CD14-positive monocyte (primary cell): ENCODE data around the gene INPP4A. TPM values are rescaled to one million over a fixed set of nuclear protein-coding genes. Genes with fewer than 3 reads are reported as not detected.

Experiments used
- DNase-seq, 3 donors: peaks; one replicate each; pipeline ENCODE4 v3.0.0-alpha.2; 2011 to 2022
- H2AFZ ChIP-seq: 2 replicates; pipeline ENCODE4 v1.6.0; 2012; ENCODE audit warnings: mild to moderate bottlenecking, low read depth, low read length, inconsistent platforms; ENCODE audit not compliant: insufficient read depth, poor library complexity, severe bottlenecking
- H3K27ac ChIP-seq, 2 donors: 1 replicate in 1 of 2; 2 replicates in 1 of 2; pipeline ENCODE4 v1.5.1; 2012 to 2013; ENCODE audit warnings: low read length in 2 of 2, control low read depth in 1 of 2, inconsistent platforms in 1 of 2, low read depth in 1 of 2, mild to moderate bottlenecking in 1 of 2
- H3K27me3 ChIP-seq, 2 donors: one replicate each; pipeline versions ENCODE4 v1.6.0 to v1.6.1; 2011 to 2013; ENCODE audit warnings: low read length in 2 of 2; ENCODE audit not compliant: control insufficient read depth in 2 of 2, insufficient read depth in 2 of 2
- H3K36me3 ChIP-seq, 2 donors: replicated peaks in 1 of 2; 1 replicate in 1 of 2; 2 replicates in 1 of 2; pipeline versions ENCODE4 v1.5.1 to v1.6.1; 2012 to 2013; ENCODE audit warnings: low read length in 2 of 2, control low read depth in 1 of 2, inconsistent platforms in 1 of 2, mild to moderate bottlenecking in 1 of 2; ENCODE audit not compliant: insufficient read depth in 2 of 2, control insufficient read depth in 1 of 2
- H3K4me1 ChIP-seq, 2 donors: 1 replicate in 1 of 2; 2 replicates in 1 of 2; pipeline versions ENCODE4 v1.5.1 to v1.6.1; 2012 to 2013; ENCODE audit warnings: low read length in 2 of 2, control low read depth in 1 of 2, inconsistent platforms in 1 of 2, mild to moderate bottlenecking in 1 of 2, moderate library complexity in 1 of 2; ENCODE audit not compliant: insufficient read depth in 2 of 2, control insufficient read depth in 1 of 2
- H3K4me2 ChIP-seq: replicated peaks from 2 replicates; pipeline ENCODE3; 2012; ENCODE audit warnings: low read length, moderate library complexity, mild to moderate bottlenecking; ENCODE audit not compliant: poor library complexity, severe bottlenecking; ENCODE audit errors: extremely low read depth
- H3K4me3 ChIP-seq, 3 experiments: fragments of 200-600 bp in 1 of 3; sonication (generic) in 1 of 3; replicated peaks in 1 of 3; 1 replicate in 2 of 3; 2 replicates in 1 of 3; pipeline ENCODE4 v1.5.1; 2011 to 2013; ENCODE audit warnings: low read length in 3 of 3, mild to moderate bottlenecking in 3 of 3, control low read depth in 2 of 3, low read depth in 2 of 3, inconsistent platforms in 1 of 3, moderate library complexity in 1 of 3
- H3K79me2 ChIP-seq: 2 replicates; pipeline ENCODE4 v1.6.0; 2012; ENCODE audit warnings: mild to moderate bottlenecking, control low read depth, inconsistent platforms, low read length, moderate library complexity; ENCODE audit not compliant: insufficient read depth
- H3K9ac ChIP-seq: 2 replicates; pipeline ENCODE4 v1.6.0; 2017; ENCODE audit warnings: low read length, mild to moderate bottlenecking; ENCODE audit not compliant: insufficient read depth, poor library complexity, severe bottlenecking
- H3K9me3 ChIP-seq, 2 donors: replicated peaks in 1 of 2; 1 replicate in 1 of 2; 2 replicates in 1 of 2; pipeline versions ENCODE4 v1.5.1 to v1.6.1; 2012 to 2013; ENCODE audit warnings: low read length in 2 of 2, control low read depth in 1 of 2; ENCODE audit not compliant: control insufficient read depth in 1 of 2, insufficient read depth in 1 of 2
- H4K20me1 ChIP-seq: 2 replicates; pipeline ENCODE4 v1.6.0; 2012; ENCODE audit warnings: mild to moderate bottlenecking, low read length, control low read depth, moderate library complexity; ENCODE audit not compliant: insufficient read depth
- H3K27ac Mint-ChIP-seq, 7 donors: one replicate each; pipeline ENCODE4 v1.8.0; 2020; ENCODE audit warnings: mild to moderate bottlenecking in 7 of 7, mixed read lengths in 7 of 7, moderate library complexity in 6 of 7, inconsistent platforms in 2 of 7
- H3K27me3 Mint-ChIP-seq, 3 donors: one replicate each; pipeline ENCODE4 v1.8.0; 2021 to 2022; ENCODE audit warnings: low read depth in 3 of 3, mild to moderate bottlenecking in 3 of 3, mixed read lengths in 3 of 3, moderate library complexity in 3 of 3, inconsistent platforms in 1 of 3
- H3K36me3 Mint-ChIP-seq, 2 donors: one replicate each; pipeline ENCODE4 v1.8.0; 2020; ENCODE audit warnings: mixed read lengths in 2 of 2, inconsistent platforms in 1 of 2, mild to moderate bottlenecking in 1 of 2
- H3K4me1 Mint-ChIP-seq: one replicate; pipeline ENCODE4 v1.8.0; 2020; ENCODE audit warnings: mild to moderate bottlenecking, mixed read lengths
- H3K4me3 Mint-ChIP-seq, 2 donors: one replicate each; pipeline ENCODE4 v1.8.0; 2020; ENCODE audit warnings: mild to moderate bottlenecking in 2 of 2, mixed read lengths in 2 of 2, moderate library complexity in 1 of 2
- H3K9me3 Mint-ChIP-seq, 7 donors: one replicate each; pipeline ENCODE4 v1.8.0; 2020 to 2022; ENCODE audit warnings: mixed read lengths in 7 of 7, mild to moderate bottlenecking in 6 of 7, moderate library complexity in 6 of 7, inconsistent platforms in 2 of 7
- CTCF ChIP-seq: fragments of 200-600 bp; IDR thresholded peaks from one replicate; pipeline ENCODE4 v1.8.0; 2022; ENCODE audit warnings: antibody characterized with exemption, mild to moderate bottlenecking
- WGBS: methylation state at CpG from one replicate; pipeline ENCODE4 v1.1.5; 2013; ENCODE audit warnings: missing lambda C conversion rate; ENCODE audit not compliant: insufficient coverage; 5-methylcytosine and 5-hydroxymethylcytosine counted together
- intact Hi-C, 2 donors: fragments of 100-400 bp; cut with micrococcal nuclease; formaldehyde crosslinking; loops; one replicate each; pipeline versions ENCODE4 v1.15.0 to v1.15.1; 2023
- polyA plus RNA-seq, 3 donors: library from polyadenylated mRNA; depleted of rRNA in 1 of 3; unstranded in 2 of 3; stranded (reverse) in 1 of 3; fragments of 300-500 nt in 2 of 3; fragments of >200 nt in 1 of 3; fragmentation: Illumina TruSeq in 2 of 3; gene quantifications; 1 replicate in 2 of 3; 2 replicates in 1 of 3; pipeline ENCODE4 v1.2.3, GENCODE V29; 2012 to 2021

Gene INPP4A
- polyA plus RNA-seq, 3 donors, result 13.7 to 52.4 (median 20.7) TPM

GRCh38 chr2:98436734-98437133 lies 7.9 kb upstream of the INPP4A start:
- Histone ChIP-seq H3K27ac (no peak overlapping the region), H3K4me1 (peaks cover 3% of the 10 kb centered on the region in 2 donors), H3K4me2 (no peak overlapping the region), H3K27me3 (no peaks in the 10 kb centered on the region), H3K9me3 (peaks cover 5 to 7% of the 10 kb centered on the region in 2 donors), H3K4me3 (no peak overlapping the region), H3K36me3 (no peaks in the 10 kb centered on the region), H3K79me2 (no peaks in the 10 kb centered on the region), H3K9ac (no peak overlapping the region), H4K20me1 (no peaks in the 10 kb centered on the region), H2AFZ (no peak overlapping the region)
- Mint-ChIP-seq H3K4me3 (no peak overlapping the region), H3K27ac (peak overlapping the region in 1 of 7 donors; percentile 6), H3K36me3 (no peaks in the 10 kb centered on the region), H3K4me1 (peaks cover 4% of the 10 kb centered on the region), H3K9me3 (peaks cover 15 to 34% (median 24%) of the 10 kb centered on the region in 7 donors), H3K27me3 (peaks cover 0 to 2% (median 1%) of the 10 kb centered on the region in 3 donors)
- TF ChIP-seq CTCF, result no peak
- 38% methylated on average over 1 of the region's 4 CpGs for WGBS
- intact Hi-C loops, result loop anchor here in 1 of 2 donors (5.0 kb wide), 1 partner anchor 36 kb away; no protein-coding TSS in a partner anchor
- DNase-seq, result no peak

- no peak overlapping the region for H3K27ac ChIP-seq
- Mint-ChIP-seq H3K27me3 (peaks cover 0 to 2% (median 0%) of the 10 kb centered on the region in 3 donors), H3K36me3 (no peaks in the 10 kb centered on the region), H3K9me3 (peaks cover 15 to 32% (median 22%) of the 10 kb centered on the region in 7 donors), H3K4me1 (peaks cover 9% of the 10 kb centered on the region), H3K27ac (no peak overlapping the region), H3K4me3 (no peak overlapping the region)
- no peaks in the 10 kb centered on the region for H3K27me3 ChIP-seq
- H3K4me3 ChIP-seq, result no peak overlapping the region
- WGBS, result no CpG with 5 or more reads among the region's 1 CpG
- H2AFZ ChIP-seq, result no peak overlapping the region
- no peak for DNase-seq
- H3K36me3 ChIP-seq, result no peaks in the 10 kb centered on the region
- no peak overlapping the region for H3K4me2 ChIP-seq
- no peaks in the 10 kb centered on the region for H4K20me1 ChIP-seq
- intact Hi-C loops, result loop anchor here in 1 of 2 donors (5.0 kb wide), 1 partner anchor 34 kb away; no protein-coding TSS in a partner anchor
- no peaks in the 10 kb centered on the region for H3K79me2 ChIP-seq
- H3K4me1 ChIP-seq, result peaks cover 6 to 8% of the 10 kb centered on the region in 2 donors
- no peak overlapping the region for H3K9ac ChIP-seq
- TF ChIP-seq CTCF, result no peak
- H3K9me3 ChIP-seq, result peaks cover 5 to 7% of the 10 kb centered on the region in 2 donors
Observed at GRCh38 chr2:98438190-98439133, 6.2 kb upstream of the INPP4A start.
